Measurements from ENCODE around the gene GNPTG.
A peak's percentile ranks its signal among the peaks of the same experiment; 100 is the strongest.

The GNPTG gene

GRCh38 chr16:1346422-1347285 lies 5.1 kb upstream of the GNPTG start:
- DNase-seq: no peak

GRCh38 chr16:1347286-1347855 lies 4.4 kb upstream of the GNPTG start:
- no peak for DNase-seq

- DNase-seq: no peak
Measured at GRCh38 chr16:1347962-1348361, 3.8 kb upstream of the GNPTG start.

- DNase-seq: no peak
Measured at GRCh38 chr16:1348441-1348840, 3.3 kb upstream of the GNPTG start.

GRCh38 chr16:1348926-1349325 lies 2.8 kb upstream of the GNPTG start:
- DNase-seq: no peak

GRCh38 chr16:1349351-1349750 lies 2.4 kb upstream of the GNPTG start:
- DNase-seq: no peak

- no peak for DNase-seq
Measured at GRCh38 chr16:1349951-1350350, 1.8 kb upstream of the GNPTG start.

GRCh38 chr16:1350691-1351090 lies 1.0 kb upstream of the GNPTG start:
- DNase-seq: no peak

- peak in 4 of 56 donors; percentile 10 to 29 (median 26) for DNase-seq
Measured at GRCh38 chr16:1351215-1351581, 533 bp upstream of the GNPTG start.

- no peak for DNase-seq
Measured at GRCh38 chr16:1354815-1355540, 3.2 kb downstream of the GNPTG start.

- DNase-seq: no peak
Measured at GRCh38 chr16:1355591-1355990, 3.9 kb downstream of the GNPTG start.

- no peak for DNase-seq
Measured at GRCh38 chr16:1356061-1356900, 4.5 kb downstream of the GNPTG start.

- DNase-seq: no peak
Measured at GRCh38 chr16:1357906-1358566, 6.3 kb downstream of the GNPTG start.

GRCh38 chr16:1361685-1362360 lies 10.1 kb downstream of the GNPTG start:
- no peak for DNase-seq

GRCh38 chr16:1362807-1363206 lies 11.1 kb downstream of the GNPTG start:
- no peak for DNase-seq

GRCh38 chr16:1363501-1364041 lies 11.8 kb downstream of the GNPTG start:
- DNase-seq: peak in 5 of 56 donors; percentile 16 to 42 (median 25)

GRCh38 chr16:1364510-1364909 lies 12.8 kb downstream of the GNPTG start:
- no peak for DNase-seq

- DNase-seq: no peak
Measured at GRCh38 chr16:1366060-1366711, 14.5 kb downstream of the GNPTG start.

- no peak for DNase-seq
Measured at GRCh38 chr16:1366712-1367299, 15.1 kb downstream of the GNPTG start.

Measured in nucleus accumbens (tissue), 56 donors.